GM12892 (cell line): ENCODE measurements around the gene CRIP1.

Experiments used
- POLR2A ChIP-seq: IDR thresholded peaks from 2 replicates; pipeline ENCODE4 v1.6.1; 2011; ENCODE audit warnings: low read depth, low read length, control low read depth
- POLR2AphosphoS5 ChIP-seq: IDR thresholded peaks from 2 replicates; pipeline ENCODE4 v1.6.1; 2011; ENCODE audit warnings: low read depth, low read length, control low read depth
- TAF1 ChIP-seq: IDR thresholded peaks from 2 replicates; pipeline ENCODE4 v1.6.1; 2011; ENCODE audit warnings: low read depth, mild to moderate bottlenecking, control low read depth, low read length, borderline replicate concordance

DNA sequence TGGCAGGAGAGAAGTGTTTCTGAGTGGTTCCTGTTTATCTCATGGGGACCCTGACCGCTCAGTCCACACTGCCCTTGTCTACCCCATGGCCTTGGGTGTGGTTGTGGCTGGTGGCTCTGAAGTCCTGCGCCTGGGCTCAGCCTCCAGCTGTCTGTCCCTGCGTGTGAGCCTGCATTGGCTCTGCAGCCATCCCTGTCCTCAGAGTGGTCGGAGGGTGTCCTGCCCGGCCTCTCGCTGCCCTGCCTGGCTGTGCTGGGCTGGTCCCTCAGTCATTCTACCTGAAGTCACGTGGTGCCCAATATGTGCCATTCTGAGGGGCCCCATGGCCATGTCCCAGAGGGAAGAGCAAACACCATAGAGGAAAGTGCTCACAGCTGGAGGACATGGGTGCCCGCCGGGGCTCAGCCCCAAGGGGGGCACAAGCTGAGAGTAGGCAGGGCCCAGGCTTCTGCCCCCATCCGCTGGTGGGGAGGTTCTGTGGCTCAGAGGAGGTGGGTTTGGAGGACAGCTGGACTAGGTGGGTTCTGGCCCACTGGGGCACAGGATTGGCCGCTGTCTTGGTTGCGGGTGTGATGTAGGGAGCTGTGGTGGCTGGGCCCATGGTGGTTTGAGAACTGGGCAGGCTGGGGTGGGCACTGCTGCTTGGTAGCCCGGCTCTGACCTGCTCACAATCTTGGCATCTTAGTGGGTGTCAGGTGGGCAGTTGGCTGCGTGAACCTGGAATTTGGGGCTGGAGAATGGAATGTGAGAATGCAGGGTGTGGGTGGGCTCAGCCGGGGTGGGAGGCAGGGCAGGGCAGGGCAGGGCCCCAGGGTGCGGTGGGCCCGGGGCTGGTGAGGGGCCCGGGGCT lies 16.0 kb downstream of the CRIP1 start:
- TF ChIP-seq POLR2A = no peak
- no peak for TF ChIP-seq TAF1
- no peak for TF ChIP-seq POLR2AphosphoS5
